HepG2 (cell line): ENCODE data around the gene TCEA3. TPM values are rescaled to one million over a fixed set of nuclear protein-coding genes. Genes with fewer than 3 reads are reported as not detected.

ENCODE experiments used
- ADNP ChIP-seq: sonication (generic); formaldehyde crosslinking; IDR thresholded peaks from 2 replicates; pipeline ENCODE4 v1.4.0; 2020; ENCODE audit warnings: missing genetic modification reagents
- CAMTA2 ChIP-seq: sonication (generic); formaldehyde crosslinking; IDR thresholded peaks from 2 replicates; pipeline ENCODE4 v1.4.0; 2020; ENCODE audit warnings: mild to moderate bottlenecking, missing genetic modification reagents, borderline replicate concordance
- CREM ChIP-seq, 2 experiments: sonication (generic) in 1 of 2; formaldehyde crosslinking in 1 of 2; IDR thresholded peaks; 2 replicates each; pipeline versions ENCODE4 v1.4.0 to v1.6.1; 2016 to 2020; ENCODE audit warnings: antibody characterized with exemption in 1 of 2, mild to moderate bottlenecking in 1 of 2, missing genetic modification reagents in 1 of 2
- EEA1 ChIP-seq: sonication (generic); formaldehyde crosslinking; IDR thresholded peaks from 2 replicates; pipeline ENCODE4 v1.5.1; 2020; ENCODE audit warnings: mild to moderate bottlenecking, missing genetic modification reagents, borderline replicate concordance
- GRHL1 ChIP-seq: sonication (generic); formaldehyde crosslinking; conservative IDR thresholded peaks from 2 replicates; pipeline ENCODE4 v1.8.0; 2022; ENCODE audit warnings: missing genetic modification reagents
- HNF4A ChIP-seq: sonication (generic); formaldehyde crosslinking; IDR thresholded peaks from 2 replicates; pipeline ENCODE4 v1.4.0; 2020; ENCODE audit warnings: missing genetic modification reagents
- HOXD1 ChIP-seq: sonication (generic); formaldehyde crosslinking; IDR thresholded peaks from 2 replicates; pipeline ENCODE4 v1.5.0; 2020; ENCODE audit warnings: missing genetic modification reagents
- MXD4 ChIP-seq: IDR thresholded peaks from 2 replicates; pipeline ENCODE4 v1.6.1; 2016; ENCODE audit warnings: mild to moderate bottlenecking, missing biosample characterization, missing genetic modification reagents
- POLR2AphosphoS5 ChIP-seq: IDR thresholded peaks from 2 replicates; pipeline ENCODE4 v1.6.1; 2012; ENCODE audit warnings: low read depth, low read length
- SYNCRIP ChIP-seq: fragments of 200-400 bp; formaldehyde crosslinking; IDR thresholded peaks from 2 replicates; pipeline ENCODE4 v1.6.1; 2018; ENCODE audit warnings: mild to moderate bottlenecking, low read depth, low read length; ENCODE audit not compliant: insufficient read depth
- TBP ChIP-seq: sonication (generic); formaldehyde crosslinking; IDR thresholded peaks from 2 replicates; pipeline ENCODE4 v1.5.0; 2020; ENCODE audit warnings: missing genetic modification reagents
- TMF1 ChIP-seq: sonication (generic); formaldehyde crosslinking; IDR thresholded peaks from 2 replicates; pipeline ENCODE4 v1.8.1; 2022; ENCODE audit warnings: low read depth, missing genetic modification reagents
- ZNF446 ChIP-seq: sonication (generic); formaldehyde crosslinking; IDR thresholded peaks from 2 replicates; pipeline ENCODE4 v1.5.0; 2020; ENCODE audit warnings: mild to moderate bottlenecking, missing genetic modification reagents
- ZNF678 ChIP-seq: sonication (generic); formaldehyde crosslinking; IDR thresholded peaks from 2 replicates; pipeline ENCODE4 v1.4.0; 2020; ENCODE audit warnings: mild to moderate bottlenecking, missing genetic modification reagents
- ZNF720 ChIP-seq: sonication (generic); formaldehyde crosslinking; IDR thresholded peaks from 2 replicates; pipeline ENCODE4 v1.4.0; 2020; ENCODE audit warnings: missing genetic modification reagents
- ZNF790 ChIP-seq: sonication (generic); formaldehyde crosslinking; IDR thresholded peaks from 2 replicates; pipeline ENCODE4 v1.8.0; 2022; ENCODE audit warnings: missing genetic modification reagents, mild to moderate bottlenecking, borderline replicate concordance
- ZNF841 ChIP-seq: sonication (generic); formaldehyde crosslinking; IDR thresholded peaks from 2 replicates; pipeline ENCODE4 v1.8.1; 2023; ENCODE audit warnings: missing genetic modification reagents, borderline replicate concordance
- ZNF879 ChIP-seq: sonication (generic); formaldehyde crosslinking; IDR thresholded peaks from 2 replicates; pipeline ENCODE4 v1.8.1; 2023; ENCODE audit warnings: missing genetic modification reagents
- ZNF891 ChIP-seq: sonication (generic); formaldehyde crosslinking; IDR thresholded peaks from 2 replicates; pipeline ENCODE4 v1.5.0; 2020; ENCODE audit warnings: mild to moderate bottlenecking, missing genetic modification reagents
- polyA plus RNA-seq, 8 experiments: library from polyadenylated mRNA; depleted of rRNA in 3 of 8; stranded (reverse) in 7 of 8; unstranded in 1 of 8; fragments of >200 nt; fragmentation: Illumina TruSeq in 4 of 8; extraction: Trizol in 4 of 8; gene quantifications; 2 replicates each; pipeline versions ENCODE4 v1.2.1 to v1.2.3, GENCODE V29; 2011 to 2016; ENCODE audit warnings: low read depth in 4 of 8, missing spikeins in 1 of 8, mixed read lengths in 1 of 8; ENCODE audit not compliant: insufficient read depth in 1 of 8
- total RNA-seq, 5 experiments: library from RNA; depleted of rRNA; stranded (reverse); fragments of >200 nt; fragmentation: Illumina TruSeq; extraction: Trizol; gene quantifications; 2 replicates each; pipeline ENCODE4 v1.2.3, GENCODE V29; 2016; ENCODE audit warnings: low read depth in 1 of 5
- TF ChIP-seq, protein P1 (sequence below): IDR thresholded peaks from 2 replicates; pipeline ENCODE4 v1.6.1; 2016; ENCODE audit warnings: missing biosample characterization, missing genetic modification reagents, low read depth
- TF ChIP-seq, protein P2 (sequence below): sonication (generic); formaldehyde crosslinking; IDR thresholded peaks from 2 replicates; pipeline ENCODE4 v1.5.1; 2020; ENCODE audit warnings: mild to moderate bottlenecking, missing genetic modification reagents, borderline replicate concordance
- TF ChIP-seq, protein P3 (sequence below): sonication (generic); formaldehyde crosslinking; IDR thresholded peaks from 2 replicates; pipeline ENCODE4 v1.5.0; 2020; ENCODE audit warnings: missing genetic modification reagents, mild to moderate bottlenecking, borderline replicate concordance
- TF ChIP-seq, protein P4 (sequence below): sonication (generic); formaldehyde crosslinking; conservative IDR thresholded peaks from 2 replicates; pipeline ENCODE4 v1.8.1; 2023; ENCODE audit warnings: missing genetic modification reagents

The TCEA3 gene
- total and polyA plus RNA-seq, 2 of the 13 experiments (the other 11 are each of a cell fraction or from before 2014, with no cell fraction given): 55.5 to 84.6 TPM

GRCh38 chr1:23344111-23344986 lies 80.2 kb downstream of the TCEA3 start, which contains the start of gene HNRNPR (continued):
- TF ChIP-seq GRHL1 (CRISPR knock-in tag) (no peak), TMF1 (CRISPR knock-in tag) (peak; percentile 86), CAMTA2 (CRISPR knock-in tag) (no peak), SYNCRIP (no peak), TBP (CRISPR knock-in tag) (no peak), HNF4A (CRISPR knock-in tag) (peak; percentile 29; the same call in 1 of the 2 replicates), EEA1 (CRISPR knock-in tag) (0 out of 2 replicates have a peak, but pooled peaks have one; percentile 51), ZNF678 (CRISPR knock-in tag) (no peak), ZNF720 (CRISPR knock-in tag) (no peak), MXD4 (CRISPR knock-in tag) (peak; percentile 79), CREM (IDR thresholded peaks at IDR 0.05) (peak; percentile 80), CREM (CRISPR knock-in tag; IDR thresholded peaks at IDR 0.05) (no peak), ZNF879 (CRISPR knock-in tag) (no peak), ADNP (CRISPR knock-in tag) (no peak), ZNF790 (CRISPR knock-in tag) (no peak), ZNF891 (CRISPR knock-in tag) (no peak), ZNF841 (CRISPR knock-in tag) (no peak), POLR2AphosphoS5 (peak; percentile 76), HOXD1 (no peak), ZNF446 (CRISPR knock-in tag) (peak; percentile 46; the same call in 1 of the 2 replicates)
- TF ChIP-seq, protein P1, sequence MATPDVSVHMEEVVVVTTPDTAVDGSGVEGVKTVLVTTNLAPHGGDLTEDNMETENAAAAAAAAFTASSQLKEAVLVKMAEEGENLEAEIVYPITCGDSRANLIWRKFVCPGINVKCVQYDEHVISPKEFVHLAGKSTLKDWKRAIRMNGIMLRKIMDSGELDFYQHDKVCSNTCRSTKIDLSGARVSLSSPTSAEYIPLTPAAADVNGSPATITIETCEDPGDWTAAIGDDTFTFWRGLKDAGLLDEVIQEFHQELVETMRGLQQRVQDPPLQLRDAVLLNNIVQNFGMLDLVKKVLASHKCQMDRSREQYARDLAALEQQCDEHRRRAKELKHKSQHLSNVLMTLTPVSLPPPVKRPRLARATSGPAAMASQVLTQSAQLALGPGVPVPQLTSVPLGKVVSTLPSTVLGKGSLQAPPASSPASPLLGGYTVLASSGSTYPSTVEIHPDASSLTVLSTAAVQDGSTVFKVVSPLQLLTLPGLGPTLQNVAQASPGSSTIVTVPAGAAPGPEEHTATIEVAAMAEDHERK (CRISPR knock-in tag): no peak
- TF ChIP-seq, protein P2, sequence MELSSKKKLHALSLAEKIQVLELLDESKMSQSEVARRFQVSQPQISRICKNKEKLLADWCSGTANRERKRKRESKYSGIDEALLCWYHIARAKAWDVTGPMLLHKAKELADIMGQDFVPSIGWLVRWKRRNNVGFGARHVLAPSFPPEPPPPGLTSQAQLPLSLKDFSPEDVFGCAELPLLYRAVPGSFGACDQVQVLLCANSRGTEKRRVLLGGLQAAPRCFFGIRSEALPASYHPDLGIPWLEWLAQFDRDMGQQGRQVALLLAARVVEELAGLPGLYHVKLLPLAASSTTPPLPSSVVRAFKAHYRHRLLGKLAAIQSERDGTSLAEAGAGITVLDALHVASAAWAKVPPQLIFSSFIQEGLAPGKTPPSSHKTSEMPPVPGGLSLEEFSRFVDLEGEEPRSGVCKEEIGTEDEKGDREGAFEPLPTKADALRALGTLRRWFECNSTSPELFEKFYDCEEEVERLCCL (CRISPR knock-in tag): no peak; the same call in 1 of the 2 replicates
- TF ChIP-seq, protein P3, sequence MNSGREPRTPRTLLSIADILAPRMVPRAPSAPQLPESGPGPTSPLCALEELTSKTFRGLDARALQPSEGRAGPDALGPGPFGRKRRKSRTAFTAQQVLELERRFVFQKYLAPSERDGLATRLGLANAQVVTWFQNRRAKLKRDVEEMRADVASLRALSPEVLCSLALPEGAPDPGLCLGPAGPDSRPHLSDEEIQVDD (CRISPR knock-in tag): 0 out of 2 replicates have a peak, but pooled peaks have one; percentile 65
- TF ChIP-seq, protein P4, sequence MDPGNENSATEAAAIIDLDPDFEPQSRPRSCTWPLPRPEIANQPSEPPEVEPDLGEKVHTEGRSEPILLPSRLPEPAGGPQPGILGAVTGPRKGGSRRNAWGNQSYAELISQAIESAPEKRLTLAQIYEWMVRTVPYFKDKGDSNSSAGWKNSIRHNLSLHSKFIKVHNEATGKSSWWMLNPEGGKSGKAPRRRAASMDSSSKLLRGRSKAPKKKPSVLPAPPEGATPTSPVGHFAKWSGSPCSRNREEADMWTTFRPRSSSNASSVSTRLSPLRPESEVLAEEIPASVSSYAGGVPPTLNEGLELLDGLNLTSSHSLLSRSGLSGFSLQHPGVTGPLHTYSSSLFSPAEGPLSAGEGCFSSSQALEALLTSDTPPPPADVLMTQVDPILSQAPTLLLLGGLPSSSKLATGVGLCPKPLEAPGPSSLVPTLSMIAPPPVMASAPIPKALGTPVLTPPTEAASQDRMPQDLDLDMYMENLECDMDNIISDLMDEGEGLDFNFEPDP (CRISPR knock-in tag): no peak
